NCI-H748 (cell line): ENCODE data around the gene GPR146.
"Not testable (repeated sequence)": the region's sequence is repeated elsewhere in the genome, so short reads cannot be mapped to it uniquely, and the experiment has no call there.

Experiments
- DNase-seq: peaks from one replicate; lab custom pipeline; 2025; ENCODE audit not compliant: unreplicated experiment; lab: John Stamatoyannopoulos, UW

GPR146 gene

GRCh38 chr7:1074018-1074417 lies 29.7 kb downstream of the GPR146 start:
- DNase-seq: not testable (repeated sequence)

DNA sequence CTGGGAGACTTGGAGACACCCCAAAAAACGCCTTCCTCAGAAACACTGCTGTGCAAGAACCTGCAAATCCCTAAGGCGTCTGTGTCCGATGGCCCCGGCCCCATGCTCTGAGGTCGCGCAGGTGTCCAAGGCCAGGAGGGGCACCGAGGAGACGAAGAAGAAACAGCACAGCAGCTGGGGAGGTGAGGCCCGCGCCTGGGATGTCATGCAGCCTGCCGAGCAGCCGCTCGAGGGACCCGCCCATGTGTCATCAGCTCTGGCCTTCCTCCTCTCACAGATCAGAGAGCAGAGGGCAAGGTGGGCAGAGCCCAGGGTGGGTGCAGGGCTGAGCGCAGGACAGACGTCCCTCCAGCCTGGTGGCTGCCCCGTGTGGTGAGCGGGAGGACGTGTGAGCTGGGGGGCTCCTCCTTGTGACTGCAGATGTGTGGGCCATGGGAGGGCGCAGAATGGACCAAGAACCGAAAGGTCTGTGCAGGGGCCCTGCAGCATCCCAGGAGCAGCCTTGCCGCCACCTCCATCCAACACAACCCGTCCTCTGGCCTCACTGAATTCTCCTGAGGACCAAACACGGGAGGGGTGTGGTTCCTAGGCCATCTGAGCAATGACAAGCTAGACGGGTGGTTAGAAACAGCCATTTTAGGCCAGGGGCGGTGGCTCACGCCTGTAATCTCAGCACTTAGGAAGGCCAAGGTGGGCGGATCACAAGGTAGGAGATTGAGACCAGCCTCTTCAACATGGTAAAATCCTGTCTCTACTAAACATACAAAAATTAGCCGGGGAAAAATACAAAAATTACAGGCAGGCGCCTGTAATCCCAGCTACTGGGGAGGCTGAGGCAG lies 30.5 kb downstream of the GPR146 start:
- DNase-seq: no peak

DNA sequence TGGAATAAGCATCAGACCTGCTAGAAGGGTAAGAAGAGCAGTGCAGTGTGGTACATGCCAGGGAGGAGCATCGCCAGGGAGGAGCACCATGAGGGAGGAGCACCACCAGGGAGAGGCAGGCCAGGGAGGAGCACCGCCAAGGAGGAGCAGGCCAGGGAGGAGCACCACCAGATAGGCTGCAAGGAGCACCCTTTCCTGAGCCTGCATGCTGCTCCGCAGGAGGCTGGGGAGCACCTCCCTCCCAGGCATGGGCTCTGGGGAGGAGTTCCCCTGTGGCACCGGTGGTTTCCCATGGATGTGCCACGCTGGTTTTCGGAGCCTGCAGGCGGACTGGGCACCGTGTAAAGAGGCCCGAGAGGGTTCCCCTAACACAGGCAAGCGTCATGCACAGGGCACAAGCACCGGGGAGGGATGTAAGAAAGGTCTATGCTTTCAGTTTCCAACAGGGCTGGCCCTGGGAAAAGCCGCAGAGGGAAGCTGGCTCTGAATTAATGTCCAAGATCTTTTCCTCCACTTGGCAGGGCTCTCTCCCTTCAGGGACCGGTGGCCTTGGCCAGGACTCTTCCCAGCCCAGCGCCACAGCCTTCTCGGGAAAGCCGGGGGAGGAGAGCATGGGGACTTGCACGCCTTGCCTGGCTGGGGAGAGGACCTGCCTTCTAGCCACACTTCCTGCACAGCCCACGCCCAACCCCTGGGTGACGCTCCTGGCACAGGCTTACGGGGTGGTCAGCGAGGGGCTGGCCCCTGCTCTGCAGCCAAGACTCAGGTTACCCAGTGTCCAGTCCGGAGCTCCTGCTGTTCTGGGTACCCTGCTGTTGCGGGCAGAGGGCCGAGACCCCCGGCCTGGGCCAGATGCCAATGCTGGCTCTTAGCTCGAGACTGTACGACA lies 32.1 kb downstream of the GPR146 start:
- no peak for DNase-seq

DNA sequence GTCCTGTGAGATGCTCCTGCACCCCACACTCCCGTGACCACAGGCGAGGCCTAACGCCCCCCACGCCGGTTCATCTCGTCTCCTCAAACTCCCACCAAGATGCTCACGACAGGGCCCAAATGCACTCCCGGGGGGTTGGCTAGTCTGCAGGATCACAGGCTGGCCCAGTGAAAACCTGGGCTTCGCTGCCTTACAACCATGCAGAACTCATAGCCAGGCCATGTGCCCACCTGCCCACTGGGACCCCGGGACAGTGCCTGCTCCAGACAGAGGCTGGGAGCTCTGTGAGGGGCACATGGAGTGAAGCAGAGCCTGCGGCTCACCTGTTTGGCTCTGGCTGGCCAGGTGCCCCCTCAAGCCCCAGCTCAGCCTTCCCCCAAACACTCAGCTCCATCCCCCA lies 34.2 kb downstream of the GPR146 start:
- no peak for DNase-seq

- DNase-seq: no peak
These were observed 34.6 kb downstream of the GPR146 start for GRCh38 chr7:1078985-1079384.

DNA sequence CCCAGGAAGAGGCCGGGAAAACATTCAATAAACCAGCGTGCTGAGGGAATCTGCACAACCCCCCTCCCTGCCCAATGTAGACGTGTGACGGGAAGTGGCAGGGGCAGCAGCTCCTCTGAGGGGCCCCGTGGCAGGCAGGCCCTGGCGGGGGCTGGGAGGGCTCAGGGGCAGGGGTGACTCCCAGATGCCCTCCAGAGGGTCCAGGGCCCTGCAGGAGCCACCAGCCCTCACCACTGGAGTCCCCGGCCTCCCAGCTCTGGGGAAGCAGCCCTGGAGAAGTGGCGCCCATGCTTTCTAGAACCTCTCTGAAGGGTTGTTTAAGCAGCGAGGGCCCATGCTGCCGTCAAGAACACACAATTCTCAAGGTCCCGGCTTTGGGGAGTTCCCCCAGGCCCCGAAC lies 35.2 kb downstream of the GPR146 start:
- no peak for DNase-seq

GRCh38 chr7:1080252-1080920 lies 36.0 kb downstream of the GPR146 start:
- no peak for DNase-seq

DNA sequence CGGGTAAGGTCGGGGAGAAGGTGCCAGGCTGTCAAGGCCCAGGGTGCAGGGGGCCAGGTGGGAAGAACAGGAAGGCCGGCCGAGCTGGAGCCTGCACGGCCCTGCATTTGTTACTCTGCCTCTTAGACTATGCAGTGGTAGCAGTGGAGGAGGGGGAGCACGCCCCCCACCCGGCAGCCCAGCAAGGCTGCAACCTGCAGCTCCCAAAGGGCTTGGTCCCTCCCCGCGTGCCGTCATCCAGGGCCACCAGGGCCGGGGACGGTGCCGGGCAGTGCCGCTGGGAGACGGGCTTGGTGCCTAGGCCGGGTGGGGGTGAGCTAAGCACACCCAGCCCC lies 36.5 kb downstream of the GPR146 start:
- no peak for DNase-seq

- DNase-seq: no peak
These were observed 37.0 kb downstream of the GPR146 start for GRCh38 chr7:1081336-1081735.

DNA sequence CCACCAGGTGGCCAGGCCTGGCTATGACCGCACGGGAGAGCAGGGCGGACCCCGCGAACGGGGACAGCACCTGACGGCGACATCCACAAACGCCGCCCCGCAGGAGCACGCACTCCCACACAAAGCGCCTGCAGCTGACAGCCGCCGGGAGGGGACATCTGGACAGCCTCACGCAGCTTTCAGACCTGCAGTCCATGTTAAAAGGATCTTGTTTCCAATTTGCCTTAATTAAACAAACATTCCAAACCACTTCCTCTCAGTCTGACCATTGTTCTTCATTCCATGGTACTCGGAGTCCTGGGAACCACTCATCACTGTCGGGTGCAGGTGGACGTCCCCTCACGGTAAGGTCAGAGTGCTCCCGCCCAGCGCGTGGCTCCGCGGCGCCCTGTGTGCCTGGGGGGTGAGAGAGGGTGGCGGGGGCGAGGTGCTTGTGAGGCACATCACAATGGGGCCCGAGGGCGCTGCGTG lies 37.6 kb downstream of the GPR146 start:
- DNase-seq: peak; percentile 91

DNA sequence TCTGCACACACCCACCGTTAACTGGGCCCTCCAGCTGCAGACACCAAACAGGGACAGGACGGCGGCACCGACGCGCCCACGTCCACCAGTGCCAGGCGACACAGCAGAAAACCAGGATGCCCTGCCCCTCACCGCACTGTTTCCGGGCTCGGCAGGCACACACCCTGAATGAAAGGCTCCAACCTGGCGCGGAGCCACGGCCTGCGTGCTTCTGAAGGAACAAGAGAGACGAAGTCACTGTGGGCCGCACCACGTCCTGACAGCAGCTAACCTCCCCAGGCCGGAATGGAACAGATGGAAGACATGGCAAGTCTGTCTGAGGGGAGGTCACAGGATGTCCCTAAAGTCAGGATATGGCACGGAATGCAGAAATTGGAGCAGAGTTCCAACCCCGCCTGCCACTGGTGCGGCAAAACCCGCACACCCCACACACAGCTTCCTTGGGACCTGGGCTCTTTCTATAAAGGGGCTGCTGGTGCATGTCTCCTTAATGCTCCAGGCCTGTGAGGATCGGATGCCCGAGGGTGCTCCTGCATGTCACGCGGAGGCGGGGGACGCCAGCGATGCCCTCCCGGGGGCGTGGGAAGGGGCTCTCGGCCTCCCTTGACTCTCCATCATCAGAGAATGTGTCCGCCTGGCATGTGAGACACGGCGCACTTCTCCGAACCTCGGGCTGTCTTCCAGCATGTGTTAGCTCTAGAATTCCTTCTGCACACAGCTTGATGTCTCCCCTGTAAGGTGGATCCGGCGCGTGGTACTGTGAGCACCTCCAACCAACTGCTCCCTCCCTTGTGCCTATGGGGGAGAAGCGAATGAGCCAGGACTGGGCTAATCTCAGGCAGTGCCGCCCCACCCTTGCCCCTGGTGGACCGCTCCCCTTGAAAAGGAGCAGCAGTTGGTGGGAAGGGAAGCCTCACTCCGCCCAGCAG lies 39.6 kb downstream of the GPR146 start:
- DNase-seq: no peak

DNA sequence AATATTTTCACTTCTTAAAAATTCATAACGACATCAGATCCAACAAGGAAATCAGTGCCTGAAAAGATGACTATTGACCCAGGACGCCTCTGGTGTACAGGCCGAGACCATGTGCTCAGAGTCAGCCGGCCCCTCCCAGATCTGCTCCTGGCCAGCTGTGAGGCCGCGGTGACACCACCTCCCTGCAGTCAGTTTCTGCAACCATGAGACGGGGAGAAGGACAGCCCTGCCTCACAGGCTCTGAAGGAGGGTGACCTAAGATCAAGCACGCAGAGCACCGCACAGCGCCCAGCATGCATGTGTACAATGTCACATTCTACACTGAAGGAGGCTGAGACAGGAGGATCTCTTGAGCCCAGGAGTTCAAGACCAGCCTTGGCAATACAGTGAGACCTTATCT lies 40.9 kb downstream of the GPR146 start:
- no peak for DNase-seq

DNA sequence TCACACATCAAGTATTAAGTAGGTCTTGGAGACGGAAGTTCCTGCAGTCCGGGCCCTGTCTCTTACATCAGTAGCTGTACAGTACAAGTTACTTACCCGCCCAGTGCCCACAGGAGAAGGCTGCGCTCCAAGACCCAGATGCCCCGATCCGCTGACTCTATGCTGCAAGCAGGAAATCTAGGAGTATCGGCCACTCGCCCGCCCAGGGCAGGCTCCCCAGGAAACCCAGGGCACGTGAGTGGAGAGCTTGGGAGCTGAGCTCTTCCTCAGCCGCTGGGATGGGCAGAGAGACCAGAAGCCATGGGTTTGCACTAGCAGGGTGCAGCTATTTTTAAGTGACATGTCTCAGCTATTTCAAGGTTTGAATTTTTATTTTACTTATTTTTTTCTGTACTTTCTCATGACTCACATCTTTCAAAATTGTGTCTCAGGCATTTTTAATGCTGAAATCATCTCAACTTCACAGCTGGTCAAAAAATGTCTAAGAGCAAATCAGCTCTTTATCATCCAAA lies 41.6 kb downstream of the GPR146 start:
- DNase-seq: no peak

DNA sequence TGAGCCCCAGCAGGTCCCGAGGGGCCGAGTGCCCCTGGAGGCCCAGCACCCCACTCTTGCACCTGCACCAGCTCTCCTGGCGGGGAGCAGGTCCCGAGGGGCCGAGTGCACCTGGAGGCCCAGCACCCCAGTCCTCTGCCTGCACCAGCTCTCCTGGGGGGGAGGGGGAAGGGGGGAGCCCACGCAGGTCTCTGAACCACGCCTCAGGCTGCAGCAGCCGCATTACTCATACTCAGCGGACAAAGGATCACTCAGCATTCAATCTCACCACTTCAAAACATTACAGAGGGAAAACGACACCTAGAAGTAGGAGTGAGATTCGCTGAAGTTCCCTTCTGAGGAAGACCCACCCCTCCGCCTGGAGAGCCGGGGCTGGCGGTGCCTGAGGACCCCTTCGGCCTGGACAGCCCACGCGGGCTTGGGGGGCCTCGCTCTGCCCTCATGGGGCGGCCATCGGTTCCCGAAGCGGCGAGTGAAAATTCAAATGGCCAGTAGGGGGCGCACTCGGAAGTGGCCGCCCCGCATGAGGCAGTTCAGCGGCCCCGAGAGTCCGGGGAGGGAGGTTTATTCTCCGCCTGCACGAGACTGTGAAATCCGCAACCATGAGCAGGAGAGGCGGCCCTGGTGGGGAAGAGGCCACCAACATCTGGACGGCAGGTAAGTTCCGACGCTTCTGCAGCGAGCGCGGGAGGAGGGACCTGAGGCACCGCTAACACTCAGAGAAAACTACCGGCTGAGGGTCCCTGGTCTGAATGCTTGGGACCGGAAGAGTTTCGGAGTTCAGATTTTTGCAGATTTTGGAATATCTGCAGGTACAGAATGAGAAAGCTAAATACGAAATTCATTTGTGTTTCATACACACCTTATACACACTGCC lies 42.5 kb downstream of the GPR146 start:
- DNase-seq: no peak

GRCh38 chr7:1087465-1087814 lies 43.1 kb downstream of the GPR146 start:
- no peak for DNase-seq

DNA sequence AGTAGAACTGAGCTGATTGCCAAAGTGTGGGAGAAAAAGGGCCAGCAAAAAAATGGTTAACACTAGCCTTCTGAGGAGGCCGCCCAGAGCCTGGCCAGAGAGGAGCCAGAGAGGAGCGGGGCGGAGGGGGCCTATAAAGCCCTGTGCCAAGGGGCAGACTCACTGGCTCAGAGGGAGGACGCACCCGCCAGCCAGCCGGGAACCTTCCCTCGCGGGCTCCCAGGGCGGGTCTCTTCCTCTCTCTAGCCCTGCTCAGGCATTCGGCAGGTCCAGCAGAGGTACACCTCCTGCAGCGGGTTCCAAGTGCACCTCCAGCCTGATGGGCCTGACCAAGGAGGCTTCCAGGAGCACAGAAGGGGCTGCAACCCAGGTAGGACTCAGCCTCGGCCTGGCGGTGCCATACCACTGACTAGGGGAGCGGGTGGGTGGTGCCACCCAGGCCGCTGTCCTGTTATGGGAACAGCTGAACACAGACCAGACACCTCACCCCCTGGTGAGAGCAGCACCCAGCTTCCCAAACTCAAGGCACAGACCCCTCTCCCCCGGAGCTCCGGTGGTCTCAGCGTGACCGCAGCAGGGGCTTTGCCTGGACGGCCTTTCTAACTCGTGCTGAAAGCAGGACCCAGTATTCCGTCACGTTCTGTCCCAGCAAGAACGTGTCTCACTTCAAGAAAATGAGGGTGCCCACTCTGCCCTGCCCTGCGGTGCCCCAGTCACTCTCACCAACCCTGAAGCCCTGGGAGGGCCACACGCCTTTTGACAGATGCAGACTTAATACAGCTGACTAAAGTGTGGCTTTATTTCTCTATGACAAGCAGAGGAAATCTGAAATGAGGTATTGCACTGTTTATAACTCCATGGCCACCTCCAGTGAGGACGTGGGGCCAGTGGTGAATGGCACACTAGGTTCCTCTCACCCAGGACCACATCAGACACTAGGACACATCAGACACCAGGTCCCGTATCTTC lies 43.9 kb downstream of the GPR146 start, which contains the start of gene GPER1:
TSS of gene GPER1 (plus strand) at position 162 of the 969 bp plus-strand sequence. CDS start 3,616 bp downstream, outside the sequence.
- no peak for DNase-seq

- no peak for DNase-seq
These were observed 45.9 kb downstream of the GPR146 start for GRCh38 chr7:1090236-1090635.
